GM12801 (cell line): Measurements from ENCODE around the gene CHRNE.

ENCODE experiments used
- TF ChIP-seq, protein P1 (sequence below): IDR thresholded peaks from one replicate; pipeline ENCODE4 v1.5.1; 2011; ENCODE audit warnings: control low read depth; ENCODE audit not compliant: insufficient read length; ENCODE audit errors: extremely low read depth

CHRNE gene

DNA sequence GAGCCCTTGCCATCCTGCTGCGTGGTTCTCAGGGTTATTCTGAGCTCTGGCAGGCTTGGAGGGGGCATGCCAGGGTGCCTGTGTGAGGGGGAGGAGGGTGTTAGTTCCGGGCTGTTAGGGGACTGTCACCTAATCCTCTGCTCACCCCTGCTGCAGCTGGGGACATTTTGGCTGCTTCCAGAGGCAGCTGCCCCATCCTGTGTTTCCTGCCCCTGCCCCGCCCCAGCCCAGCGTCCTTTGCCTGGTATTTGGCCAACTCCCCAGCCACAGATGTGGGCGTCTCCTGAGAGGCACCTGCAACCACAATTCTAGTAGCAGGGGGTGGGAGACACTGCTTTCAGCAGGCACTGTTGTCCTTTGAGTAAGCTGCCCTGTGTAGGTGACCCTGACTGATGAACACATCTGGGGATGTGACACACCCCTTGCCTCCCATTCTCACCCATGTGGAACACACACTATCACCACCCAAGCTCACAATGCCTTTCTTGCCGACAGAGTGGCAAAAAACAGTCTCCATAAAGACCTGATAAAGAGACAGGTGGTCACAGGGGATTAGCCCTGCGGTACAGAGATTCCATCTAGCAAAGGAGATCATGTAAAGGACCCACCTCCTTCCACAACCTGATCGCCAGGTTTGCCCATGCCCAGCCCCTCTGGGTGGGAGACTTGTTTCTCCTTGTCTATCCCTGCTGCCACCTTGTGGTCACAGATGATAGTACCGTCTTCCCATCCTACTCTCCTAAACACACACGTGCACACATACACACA is at the start of gene CHRNE:
Gene CHRNE (minus strand): TSS at position 48 of the 768 bp plus-strand sequence. CDS start 35 bp downstream, at position 13.
- TF ChIP-seq, protein P1, sequence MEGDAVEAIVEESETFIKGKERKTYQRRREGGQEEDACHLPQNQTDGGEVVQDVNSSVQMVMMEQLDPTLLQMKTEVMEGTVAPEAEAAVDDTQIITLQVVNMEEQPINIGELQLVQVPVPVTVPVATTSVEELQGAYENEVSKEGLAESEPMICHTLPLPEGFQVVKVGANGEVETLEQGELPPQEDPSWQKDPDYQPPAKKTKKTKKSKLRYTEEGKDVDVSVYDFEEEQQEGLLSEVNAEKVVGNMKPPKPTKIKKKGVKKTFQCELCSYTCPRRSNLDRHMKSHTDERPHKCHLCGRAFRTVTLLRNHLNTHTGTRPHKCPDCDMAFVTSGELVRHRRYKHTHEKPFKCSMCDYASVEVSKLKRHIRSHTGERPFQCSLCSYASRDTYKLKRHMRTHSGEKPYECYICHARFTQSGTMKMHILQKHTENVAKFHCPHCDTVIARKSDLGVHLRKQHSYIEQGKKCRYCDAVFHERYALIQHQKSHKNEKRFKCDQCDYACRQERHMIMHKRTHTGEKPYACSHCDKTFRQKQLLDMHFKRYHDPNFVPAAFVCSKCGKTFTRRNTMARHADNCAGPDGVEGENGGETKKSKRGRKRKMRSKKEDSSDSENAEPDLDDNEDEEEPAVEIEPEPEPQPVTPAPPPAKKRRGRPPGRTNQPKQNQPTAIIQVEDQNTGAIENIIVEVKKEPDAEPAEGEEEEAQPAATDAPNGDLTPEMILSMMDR, result no peak

DNA sequence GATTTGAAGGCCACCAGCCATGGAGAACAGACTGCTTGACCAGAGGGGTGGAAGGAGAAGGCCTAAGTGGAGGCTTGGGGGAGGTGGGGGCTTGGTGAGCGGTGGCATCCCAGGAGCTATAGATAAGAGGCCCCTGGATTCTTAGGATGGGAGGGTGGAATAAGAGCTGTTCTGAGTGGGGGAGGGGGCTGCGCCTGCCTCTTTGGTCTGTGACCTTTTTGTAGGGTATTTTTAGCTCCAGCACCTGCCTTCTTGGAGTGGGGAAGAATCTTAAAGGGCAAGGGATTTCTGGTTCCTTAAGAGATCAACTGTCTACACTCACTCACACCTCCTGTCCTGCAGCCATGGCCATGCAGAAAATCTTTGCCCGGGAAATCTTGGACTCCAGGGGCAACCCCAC is 48.6 kb upstream of the CHRNE start:
- TF ChIP-seq, protein P1, result no peak

DNA sequence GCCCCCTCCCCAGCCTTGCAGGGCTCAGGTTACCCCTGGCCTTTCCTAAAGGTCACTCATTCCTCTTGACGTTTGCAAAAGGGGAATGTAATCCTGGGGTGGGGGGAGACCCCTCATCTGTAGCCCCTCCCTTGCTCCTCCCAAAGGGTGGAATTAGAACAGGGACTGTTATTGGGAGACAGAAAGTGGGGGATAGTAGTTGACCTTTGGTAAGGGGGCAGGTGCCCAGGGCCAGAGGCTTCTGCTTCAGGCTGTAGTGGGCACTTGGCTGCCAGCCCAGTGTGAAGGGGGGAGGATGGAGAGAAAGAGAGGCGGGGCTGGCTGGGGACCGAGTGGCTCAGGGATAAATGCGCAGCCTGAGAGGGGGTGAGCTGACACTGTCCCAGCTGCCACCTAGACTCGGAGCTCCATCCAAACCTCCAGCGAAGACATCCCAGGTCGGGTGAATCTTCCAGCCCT is 47.9 kb upstream of the CHRNE start, which contains the start of gene ENO3:
Gene ENO3 (plus strand): TSS at position 374 of the 459 bp plus-strand sequence. CDS start 711 bp downstream, outside the sequence.
- TF ChIP-seq, protein P1, result no peak

DNA sequence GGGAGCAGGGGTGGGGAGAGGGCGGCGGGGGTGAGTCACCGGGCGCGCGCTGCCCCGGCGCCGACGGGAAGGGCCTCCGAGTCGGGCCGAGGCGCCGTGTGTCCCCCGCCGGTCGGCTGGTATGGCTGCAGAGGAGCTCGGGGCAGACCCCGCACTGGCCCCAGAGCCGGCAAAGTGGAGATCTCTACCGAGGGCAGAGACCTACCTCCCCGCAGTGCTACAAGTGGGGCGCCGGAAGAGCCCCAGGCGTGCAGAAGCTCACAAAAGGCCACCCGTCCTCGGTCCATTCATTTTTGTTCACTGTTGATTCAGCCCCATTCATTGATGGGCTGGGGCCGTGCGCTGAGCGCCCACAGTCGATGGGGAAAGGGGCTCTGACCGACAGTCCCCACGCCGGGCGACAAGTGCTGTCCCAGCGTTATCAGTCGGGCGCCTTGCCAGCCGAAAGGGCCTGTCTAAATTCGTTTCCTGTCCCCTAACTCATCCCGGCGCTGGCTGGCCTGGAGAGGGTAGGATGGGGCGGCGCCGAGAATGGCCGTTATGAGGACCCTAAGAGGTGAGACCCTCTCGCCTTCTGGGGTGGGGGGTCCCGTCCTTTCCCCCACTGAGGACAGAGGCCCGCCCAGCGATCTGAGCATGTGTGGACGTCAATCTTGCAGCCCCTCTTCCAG is 47.3 kb upstream of the CHRNE start:
- TF ChIP-seq, protein P1, result no peak

GRCh38 chr17:4949321-4950074 is 46.6 kb upstream of the CHRNE start:
- TF ChIP-seq, protein P1, result no peak

- TF ChIP-seq, protein P1, result no peak
Measured at GRCh38 chr17:4948931-4949320, 46.0 kb upstream of the CHRNE start.
